ENCODE data around the gene FAM83C.
A peak's percentile ranks its signal among the peaks of the same experiment; 100 is the strongest.

Gene FAM83C

GRCh38 chr20:35286077-35286898 lies 5.9 kb downstream of the FAM83C start:
- peak in 2 of 10 donors; percentile 66 to 69 for DNase-seq
- intact Hi-C loops (cut with DNase I), result no loop called here

GRCh38 chr20:35285806-35286076 lies 6.5 kb downstream of the FAM83C start:
- DNase-seq, result no peak
- intact Hi-C loops (cut with DNase I), result no loop called here

- intact Hi-C loops (cut with DNase I), result no loop called here
- DNase-seq, result peak in 3 of 10 donors; percentile 15 to 69 (median 26)
Measured at GRCh38 chr20:35284992-35285805, 7.0 kb downstream of the FAM83C start.

GRCh38 chr20:35284267-35284991 lies 7.8 kb downstream of the FAM83C start, which contains the start of gene EIF6:
Gene EIF6 (minus strand): TSS chr20:35284772. CDS start chr20:35284487, 285 bp downstream.
- DNase-seq, result peak; percentile 61 to 97 (median 83)

GRCh38 chr20:35283441-35284266 lies 8.6 kb downstream of the FAM83C start:
- no peak for DNase-seq
- intact Hi-C loops (cut with DNase I), result no loop called here

More at GRCh38 chr20:35284267-35284991, 7.8 kb downstream of the FAM83C start, which contains the start of gene EIF6:
- intact Hi-C loops (cut with DNase I), result no loop called here

- DNase-seq, result peak in 1 of 10 donors; percentile 12
- intact Hi-C loops (cut with DNase I), result no loop called here
Measured at GRCh38 chr20:35281506-35282101, 10.6 kb downstream of the FAM83C start.

GRCh38 chr20:35280523-35280922 lies 11.7 kb downstream of the FAM83C start:
- intact Hi-C loops (cut with DNase I), result no loop called here

GRCh38 chr20:35279533-35280174 lies 12.6 kb downstream of the FAM83C start:
- DNase-seq, result peak in 1 of 10 donors; percentile 7
- intact Hi-C loops (cut with DNase I), result loop anchor here (5.0 to 10.0 kb wide), 2 partner anchors 132 to 445 kb away; partner anchors contain the start of gene EDEM2

More at GRCh38 chr20:35280523-35280922, 11.7 kb downstream of the FAM83C start:
- DNase-seq, result no peak

- intact Hi-C loops (cut with DNase I), result loop anchor here (5.0 to 10.0 kb wide), 2 partner anchors 132 to 444 kb away; partner anchors contain the start of gene EDEM2
- DNase-seq, result no peak
Measured at GRCh38 chr20:35279040-35279439, 13.2 kb downstream of the FAM83C start.

GRCh38 chr20:35277531-35278395 lies 14.5 kb downstream of the FAM83C start, which contains the start of gene MMP24OS:
Gene MMP24OS (minus strand): TSS chr20:35278122. CDS start chr20:35277929, 193 bp downstream.
- intact Hi-C loops (cut with DNase I), result loop anchor here (5.0 to 10.0 kb wide), 2 partner anchors 130 to 443 kb away; partner anchors contain the start of gene EDEM2
- DNase-seq, result peak; percentile 67 to 98 (median 90)

GRCh38 chr20:35277127-35277526 lies 15.1 kb downstream of the FAM83C start:
- DNase-seq, result peak in 1 of 10 donors; percentile 43
- intact Hi-C loops (cut with DNase I), result loop anchor here (5.0 to 10.0 kb wide), 2 partner anchors 130 to 442 kb away; partner anchors contain the start of gene EDEM2

GRCh38 chr20:35276408-35276807 lies 15.8 kb downstream of the FAM83C start:
- no peak for DNase-seq
- intact Hi-C loops (cut with DNase I), result loop anchor here (5.0 to 10.0 kb wide), 2 partner anchors 129 to 442 kb away; partner anchors contain the start of gene EDEM2

GRCh38 chr20:35275741-35276251 lies 16.4 kb downstream of the FAM83C start:
- DNase-seq, result no peak
- intact Hi-C loops (cut with DNase I), result loop anchor here (5.0 to 10.0 kb wide), 2 partner anchors 128 to 441 kb away; partner anchors contain the start of gene EDEM2

GRCh38 chr20:35274172-35275092 lies 17.8 kb downstream of the FAM83C start:
- no peak for DNase-seq
- intact Hi-C loops (cut with DNase I), result loop anchor here (5.0 to 10.0 kb wide), 2 partner anchors 127 to 440 kb away; partner anchors contain the start of gene EDEM2

GRCh38 chr20:35273449-35274171 lies 18.6 kb downstream of the FAM83C start:
- intact Hi-C loops (cut with DNase I), result loop anchor here (10.0 kb wide), 1 partner anchor 439 kb away; no protein-coding TSS in a partner anchor
- DNase-seq, result peak in 9 of 10 donors; percentile 29 to 96 (median 76)
